Activated CD4-positive, CD25-positive, alpha-beta regulatory T cell treated with anti-CD3 and anti-CD28 coated beads, Interleukin-2, amount 50 U/mL, for 24 hours (primary cell): Measurements from ENCODE around the gene TCF25.
"Not testable (repeated sequence)": the region's sequence is repeated elsewhere in the genome, so short reads cannot be mapped to it uniquely, and the experiment has no call there.

Source experiments
- ATAC-seq, 2 donors: fragments of 150-1000 bp; cut with Tn5 transposase; one replicate each; pipeline ENCODE4 v1.10.0; 2021; ENCODE audit warnings: mild to moderate bottlenecking in 1 of 2, moderate library complexity in 1 of 2

TCF25 gene

GRCh38 chr16:89921702-89922476 lies 48.5 kb downstream of the TCF25 start:
- ATAC-seq: no peak

- no peak for ATAC-seq
Observed at GRCh38 chr16:89922477-89922883, 49.1 kb downstream of the TCF25 start.

- peak; percentile 33 to 36 for ATAC-seq
Observed at GRCh38 chr16:89922884-89923639, 49.7 kb downstream of the TCF25 start, which contains the start of gene TUBB3. TUBB3 (plus strand) TSS chr16:89923342; CDS start chr16:89923402, 60 bp downstream.

GRCh38 chr16:89923640-89924296 lies 50.4 kb downstream of the TCF25 start:
- ATAC-seq: no peak

GRCh38 chr16:89924297-89924924 lies 51.0 kb downstream of the TCF25 start:
- no peak for ATAC-seq

GRCh38 chr16:89924925-89925307 lies 51.5 kb downstream of the TCF25 start:
- no peak for ATAC-seq

- ATAC-seq: no peak
Observed at GRCh38 chr16:89925596-89926079, 52.2 kb downstream of the TCF25 start.

GRCh38 chr16:89931305-89931896 lies 58.0 kb downstream of the TCF25 start:
- no peak for ATAC-seq

- no peak for ATAC-seq
Observed at GRCh38 chr16:89931964-89932363, 58.6 kb downstream of the TCF25 start.

GRCh38 chr16:89934019-89934418 lies 60.6 kb downstream of the TCF25 start:
- not testable (repeated sequence) for ATAC-seq

- ATAC-seq: no peak
Observed at GRCh38 chr16:89934611-89935553, 61.5 kb downstream of the TCF25 start.

GRCh38 chr16:89935620-89936019 lies 62.2 kb downstream of the TCF25 start:
- ATAC-seq: not testable (repeated sequence)

GRCh38 chr16:89936034-89936433 lies 62.6 kb downstream of the TCF25 start:
- no peak for ATAC-seq

GRCh38 chr16:89936508-89936907 lies 63.1 kb downstream of the TCF25 start:
- no peak for ATAC-seq

- no peak for ATAC-seq
Observed at GRCh38 chr16:89936981-89937380, 63.6 kb downstream of the TCF25 start.

- ATAC-seq: no peak
Observed at GRCh38 chr16:89938175-89938885, 64.9 kb downstream of the TCF25 start.

- ATAC-seq: no peak
Observed at GRCh38 chr16:89944773-89945172, 71.4 kb downstream of the TCF25 start.

GRCh38 chr16:89945654-89946053 lies 72.3 kb downstream of the TCF25 start:
- ATAC-seq: no peak

- ATAC-seq: no peak
Observed at GRCh38 chr16:89946515-89946914, 73.1 kb downstream of the TCF25 start.

GRCh38 chr16:89949121-89949742 lies 75.8 kb downstream of the TCF25 start:
- no peak for ATAC-seq
